ENCODE results near the gene ZNF181. TPM values are rescaled to one million over a fixed set of nuclear protein-coding genes. Genes with fewer than 3 reads are reported as not detected.

Gene ZNF181
- total RNA-seq, 1 experiment from 2014 or later = 11.5 TPM

DNA sequence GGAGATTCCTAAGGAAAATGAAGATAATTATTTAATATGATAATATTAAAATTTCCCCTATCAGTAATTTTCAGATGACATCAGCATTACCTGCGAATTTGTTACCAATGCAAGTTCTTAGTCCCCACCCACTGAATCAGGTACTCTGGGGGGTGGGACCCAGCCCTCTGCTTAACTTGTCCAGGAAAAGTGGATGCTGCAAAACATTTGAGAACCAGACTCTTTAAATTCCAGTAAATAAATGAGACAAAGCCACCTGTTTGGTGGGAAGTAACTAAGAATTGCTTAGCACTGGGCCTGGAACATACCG, 39.5 kb downstream of the ZNF181 start:
- TF ChIP-seq POLR2AphosphoS5 (IDR thresholded peaks at IDR 0.05; ENCODE audit: low read depth, low read length) (no peak), TCF7L2 (IDR thresholded peaks at IDR 0.05; ENCODE audit: low read depth, low read length) (no peak)
- TF ChIP-seq, protein P1, sequence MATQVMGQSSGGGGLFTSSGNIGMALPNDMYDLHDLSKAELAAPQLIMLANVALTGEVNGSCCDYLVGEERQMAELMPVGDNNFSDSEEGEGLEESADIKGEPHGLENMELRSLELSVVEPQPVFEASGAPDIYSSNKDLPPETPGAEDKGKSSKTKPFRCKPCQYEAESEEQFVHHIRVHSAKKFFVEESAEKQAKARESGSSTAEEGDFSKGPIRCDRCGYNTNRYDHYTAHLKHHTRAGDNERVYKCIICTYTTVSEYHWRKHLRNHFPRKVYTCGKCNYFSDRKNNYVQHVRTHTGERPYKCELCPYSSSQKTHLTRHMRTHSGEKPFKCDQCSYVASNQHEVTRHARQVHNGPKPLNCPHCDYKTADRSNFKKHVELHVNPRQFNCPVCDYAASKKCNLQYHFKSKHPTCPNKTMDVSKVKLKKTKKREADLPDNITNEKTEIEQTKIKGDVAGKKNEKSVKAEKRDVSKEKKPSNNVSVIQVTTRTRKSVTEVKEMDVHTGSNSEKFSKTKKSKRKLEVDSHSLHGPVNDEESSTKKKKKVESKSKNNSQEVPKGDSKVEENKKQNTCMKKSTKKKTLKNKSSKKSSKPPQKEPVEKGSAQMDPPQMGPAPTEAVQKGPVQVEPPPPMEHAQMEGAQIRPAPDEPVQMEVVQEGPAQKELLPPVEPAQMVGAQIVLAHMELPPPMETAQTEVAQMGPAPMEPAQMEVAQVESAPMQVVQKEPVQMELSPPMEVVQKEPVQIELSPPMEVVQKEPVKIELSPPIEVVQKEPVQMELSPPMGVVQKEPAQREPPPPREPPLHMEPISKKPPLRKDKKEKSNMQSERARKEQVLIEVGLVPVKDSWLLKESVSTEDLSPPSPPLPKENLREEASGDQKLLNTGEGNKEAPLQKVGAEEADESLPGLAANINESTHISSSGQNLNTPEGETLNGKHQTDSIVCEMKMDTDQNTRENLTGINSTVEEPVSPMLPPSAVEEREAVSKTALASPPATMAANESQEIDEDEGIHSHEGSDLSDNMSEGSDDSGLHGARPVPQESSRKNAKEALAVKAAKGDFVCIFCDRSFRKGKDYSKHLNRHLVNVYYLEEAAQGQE (IDR thresholded peaks at IDR 0.05; ENCODE audit: insufficient read depth in 1 of 2, low read depth in 2 of 2, low read length in 1 of 2) = no peak
- Histone ChIP-seq H3K27me3 (ENCODE audit: control insufficient read depth, insufficient read depth, low read length) (no peaks in the 10 kb centered on the region), H3K27ac (ENCODE audit: low read length) (peak overlapping the region; percentile 52; the same call in 1 of the 2 replicates), H3K9me3 (ENCODE audit: control insufficient read depth, insufficient read depth, low read depth, low read length) (peaks cover 11% of the 10 kb centered on the region; the same call in 1 of the 2 replicates), H3K4me3 (ENCODE audit: low read depth in 2 of 2, low read length in 2 of 2) (peak overlapping the region; percentile 91 to 95), H3K36me3 (ENCODE audit: control insufficient read depth, insufficient read depth, low read length) (no peaks in the 10 kb centered on the region), H3K4me1 (ENCODE audit: control insufficient read depth, insufficient read depth, low read length) (peaks cover 6% of the 10 kb centered on the region; the same call in 1 of the 2 replicates)
- no peak for ATAC-seq
- BruUV-seq (replicated peaks) = no TSS peak
- POLR2A ChIA-PET = no interaction called here
- DNase-seq (ENCODE audit: low read depth, low spot score) = no peak
- in situ Hi-C loops (cut with HindIII; ENCODE audit: low pct_unique_long_range_greater_than_20kb, low sequenced_read_pairs) = no loop called here
- intact Hi-C loops (cut with micrococcal nuclease; ENCODE audit: unreplicated experiment) = no loop called here
- CTCF ChIA-PET = no interaction called here

- BruUV-seq (replicated peaks) = no TSS peak
- intact Hi-C loops (cut with micrococcal nuclease; ENCODE audit: unreplicated experiment) = no loop called here
- DNase-seq (ENCODE audit: low read depth, low spot score) (no peak), ATAC-seq (no peak)
- peaks cover 6% of the 10 kb centered on the region; the same call in 1 of the 2 replicates for H3K4me1 ChIP-seq (ENCODE audit: control insufficient read depth, insufficient read depth, low read length)
- H3K4me3 ChIP-seq (ENCODE audit: low read depth in 2 of 2, low read length in 2 of 2) = no peak overlapping the region
- in situ Hi-C loops (cut with HindIII; ENCODE audit: low pct_unique_long_range_greater_than_20kb, low sequenced_read_pairs) = no loop called here
- no peak for TF ChIP-seq POLR2AphosphoS5 (IDR thresholded peaks at IDR 0.05; ENCODE audit: low read depth, low read length)
- no peak for TF ChIP-seq SIN3A (IDR thresholded peaks at IDR 0.05; ENCODE audit: borderline replicate concordance, insufficient read depth, low read depth, low read length)
- TF ChIP-seq, protein P1 (IDR thresholded peaks at IDR 0.05; ENCODE audit: insufficient read depth in 1 of 2, low read depth in 2 of 2, low read length in 1 of 2) = no peak
- no peak for TF ChIP-seq CTCF (IDR thresholded peaks at IDR 0.05)
- TF ChIP-seq TCF7L2 (IDR thresholded peaks at IDR 0.05; ENCODE audit: low read depth, low read length) = no peak
- H3K36me3 ChIP-seq (ENCODE audit: control insufficient read depth, insufficient read depth, low read length) = no peaks in the 10 kb centered on the region
- H3K9me3 ChIP-seq (ENCODE audit: control insufficient read depth, insufficient read depth, low read depth, low read length) = peaks cover 11% of the 10 kb centered on the region; the same call in 1 of the 2 replicates
- H3K27ac ChIP-seq (ENCODE audit: low read length) = no peak overlapping the region
- H3K27me3 ChIP-seq (ENCODE audit: control insufficient read depth, insufficient read depth, low read length) = no peaks in the 10 kb centered on the region
- POLR2A ChIA-PET = no interaction called here
- CTCF ChIA-PET = no interaction called here
Measured at GRCh38 chr19:34774857-34775256, 40.8 kb downstream of the ZNF181 start.
